Activated naive CD4-positive, alpha-beta T cell treated with Interleukin-2 at 50 U/mL for 16 hours (primary cell): Measurements from ENCODE around the gene ATG10.
"Not testable (repeated sequence)": the region's sequence is repeated elsewhere in the genome, so short reads cannot be mapped to it uniquely, and the experiment has no call there.

Source experiments
- DNase-seq: peaks from one replicate; pipeline ENCODE4 v3.0.0-alpha.2; 2020

The ATG10 gene

DNA sequence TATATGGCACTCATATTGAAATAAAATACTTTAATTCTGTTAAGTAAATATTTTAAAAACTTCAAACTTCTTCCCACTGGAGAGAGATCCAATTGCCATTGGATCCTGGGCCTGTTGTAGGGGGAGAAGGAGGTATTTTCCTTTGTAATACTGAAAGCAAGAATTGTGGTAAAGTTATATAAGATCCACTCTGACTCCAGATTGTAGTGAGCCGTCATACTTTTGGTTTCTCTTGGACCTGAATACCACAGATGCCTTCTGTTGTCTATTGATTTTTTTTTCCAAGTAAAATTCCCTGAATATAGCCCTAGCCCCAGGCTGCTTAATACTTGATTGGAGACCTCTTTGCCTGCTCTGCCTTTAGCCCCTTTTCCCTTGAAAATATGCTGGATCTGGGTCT is 86.9 kb downstream of the ATG10 start:
- DNase-seq, result no peak

DNA sequence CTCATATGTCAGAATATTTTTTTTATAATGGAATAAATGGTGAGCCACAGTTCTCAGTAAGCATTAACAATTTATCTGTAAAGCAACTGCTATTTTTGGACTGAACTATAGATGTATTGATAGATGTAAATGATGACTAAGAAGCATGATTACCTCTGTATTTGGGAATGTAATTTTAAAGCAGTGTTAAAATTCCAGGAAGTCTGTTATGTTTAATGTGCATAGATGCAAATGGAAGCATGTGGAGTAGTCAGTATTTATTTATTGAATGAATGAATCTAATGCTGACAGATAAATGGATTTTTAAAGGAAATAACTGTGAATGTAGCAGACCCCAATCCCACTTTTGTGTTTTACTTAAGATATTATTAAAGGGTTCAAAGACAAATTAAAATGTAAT is 95.0 kb downstream of the ATG10 start:
- DNase-seq, result no peak

DNA sequence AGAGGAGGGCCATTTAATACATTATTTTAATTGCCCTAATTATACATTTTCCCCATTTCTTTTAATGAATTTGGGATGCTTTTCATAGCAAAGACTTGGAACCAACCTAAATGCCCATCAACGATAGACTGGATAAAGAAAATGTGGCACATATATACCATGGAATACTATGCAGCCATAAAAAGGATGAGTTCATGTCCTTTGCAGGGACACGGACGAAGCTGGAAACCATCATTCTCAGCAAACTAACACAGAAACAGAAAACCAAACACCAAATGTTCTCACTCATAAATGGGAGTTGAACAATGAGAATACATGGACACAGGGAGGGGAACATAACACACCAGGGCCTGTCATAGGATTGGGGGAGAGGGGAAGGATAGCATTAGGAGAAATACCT is 96.2 kb downstream of the ATG10 start:
- DNase-seq, result not testable (repeated sequence)

DNA sequence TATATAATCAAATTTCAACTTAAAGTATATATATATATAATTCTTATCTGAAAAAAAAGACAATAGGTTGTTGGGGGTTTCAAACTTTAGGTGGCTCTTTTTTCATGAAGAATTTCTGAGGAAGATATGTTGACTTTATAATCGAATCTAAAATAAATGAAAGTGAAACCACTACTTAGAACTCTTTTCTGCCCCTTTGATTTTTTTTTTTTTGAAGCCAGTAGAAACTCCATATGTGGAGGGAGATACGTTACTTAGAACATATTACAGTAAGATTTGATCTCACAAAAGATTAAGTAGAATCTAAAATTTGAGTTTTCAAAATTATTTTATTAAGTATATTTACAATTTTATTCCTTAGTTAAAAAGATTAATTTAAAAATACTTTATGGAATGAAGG is 96.9 kb downstream of the ATG10 start:
- no peak for DNase-seq

DNA sequence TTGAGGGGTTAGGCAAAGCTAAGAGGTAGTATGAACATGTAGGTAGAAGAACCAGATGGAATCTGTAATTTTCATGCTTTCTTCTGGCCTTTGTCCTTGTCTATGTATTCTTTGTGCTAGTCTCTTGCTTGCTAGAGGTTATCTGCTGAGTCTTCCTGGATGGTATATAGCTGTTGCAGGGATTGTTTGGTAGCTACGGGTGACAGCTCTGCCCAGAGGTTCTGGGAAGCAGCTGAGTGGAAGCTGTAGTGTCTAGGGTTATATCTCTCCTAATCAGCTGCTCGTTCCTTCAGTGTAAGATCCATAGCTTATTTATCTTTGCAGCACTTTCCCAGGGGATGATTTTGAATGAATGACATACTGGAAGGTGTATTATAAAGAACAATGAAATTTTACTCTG is 100.3 kb downstream of the ATG10 start:
- no peak for DNase-seq

DNA sequence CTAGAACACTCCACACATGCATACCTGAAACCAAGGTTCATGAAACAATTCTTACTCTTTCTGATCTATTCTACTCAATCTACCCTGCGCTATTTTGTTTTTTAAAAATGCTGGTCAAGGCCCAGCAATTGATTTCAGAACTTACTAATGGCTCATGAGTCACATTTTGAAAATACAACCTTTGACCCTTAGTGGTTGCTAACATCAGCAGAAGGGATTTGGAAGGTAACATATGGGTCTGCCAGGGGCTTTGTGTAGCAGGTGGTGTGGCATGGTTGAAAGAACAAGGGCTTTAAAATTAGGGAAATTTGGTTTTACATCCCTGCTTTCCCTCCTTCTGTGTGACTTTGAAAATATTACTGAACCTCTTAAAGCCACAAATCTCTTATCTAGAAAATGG is 101.4 kb downstream of the ATG10 start:
- no peak for DNase-seq

DNA sequence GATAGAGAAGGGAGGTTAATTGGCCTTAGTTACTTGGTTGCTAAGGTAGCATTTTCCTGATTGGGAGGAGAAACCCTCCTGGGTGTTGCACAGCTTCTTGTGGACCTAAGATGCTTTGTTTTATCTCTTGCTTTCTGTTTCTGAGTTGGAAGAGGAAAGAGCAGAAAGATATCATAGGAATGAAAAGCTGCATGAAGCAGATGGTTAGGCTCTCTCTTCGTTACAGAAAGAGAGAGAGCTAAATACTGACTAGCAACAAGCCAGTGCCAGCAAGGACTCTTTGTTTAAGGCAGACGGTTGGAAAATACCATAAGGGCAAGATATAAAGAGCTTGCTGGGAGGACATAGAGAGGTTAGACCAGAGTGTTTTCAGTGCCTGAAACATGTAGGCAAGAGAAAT is 103.1 kb downstream of the ATG10 start:
- DNase-seq, result no peak

DNA sequence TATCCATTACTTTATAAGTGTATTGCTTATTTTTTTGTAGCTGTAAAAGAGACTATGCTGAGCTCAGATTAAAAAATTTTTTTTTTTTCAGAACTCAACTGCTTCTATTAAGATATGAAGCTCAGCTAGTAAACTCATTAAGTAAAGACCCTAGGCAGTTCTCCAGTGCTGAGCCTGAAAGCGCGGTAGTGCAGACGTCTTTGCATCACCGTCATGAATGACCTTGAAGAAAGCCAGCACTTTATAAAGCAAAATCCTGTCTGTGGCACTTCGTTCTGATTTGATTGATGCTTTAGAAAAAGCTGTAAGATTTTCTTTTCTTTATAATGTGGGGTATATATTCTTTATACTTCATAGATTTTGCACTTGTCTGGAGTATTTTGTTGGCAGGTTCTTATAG is 105.7 kb downstream of the ATG10 start:
- no peak for DNase-seq

DNA sequence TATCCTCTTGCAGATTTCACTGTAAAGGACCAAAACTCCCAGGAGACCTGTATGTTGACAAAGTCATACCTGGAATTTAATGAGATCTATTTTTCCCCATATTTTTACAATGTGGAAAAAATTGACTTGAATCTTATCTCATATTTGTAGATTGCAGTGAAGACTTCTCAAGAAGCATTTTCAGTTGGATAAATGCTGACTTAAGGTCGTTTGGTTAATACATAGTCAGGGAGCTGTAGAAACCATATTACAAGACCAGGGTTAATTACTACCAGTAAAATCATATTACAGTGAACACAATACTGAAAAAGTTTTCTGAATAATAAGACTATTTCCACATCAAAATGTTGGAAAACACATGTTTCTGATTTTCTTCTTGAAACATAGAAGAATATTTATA is 119.8 kb downstream of the ATG10 start:
- DNase-seq, result no peak

DNA sequence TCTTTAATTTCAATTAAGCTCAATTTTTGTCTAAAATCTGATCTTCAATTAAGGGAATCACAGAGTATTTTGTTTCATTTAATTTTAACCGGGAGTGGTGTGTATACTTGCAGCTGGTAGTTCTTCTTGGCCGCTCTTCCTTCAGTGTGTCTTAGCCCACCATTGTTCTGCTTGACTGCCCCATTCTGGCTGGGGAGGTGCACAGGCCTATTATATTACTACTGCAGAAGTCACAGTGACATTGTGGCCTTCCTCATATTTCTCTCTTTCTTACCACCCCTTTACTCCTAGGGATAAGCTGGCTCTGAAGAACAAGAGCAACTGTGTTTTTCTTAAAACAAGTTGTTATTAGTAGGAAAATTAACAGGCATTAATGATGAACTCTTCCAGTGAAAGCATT is 123.7 kb downstream of the ATG10 start:
- no peak for DNase-seq

DNA sequence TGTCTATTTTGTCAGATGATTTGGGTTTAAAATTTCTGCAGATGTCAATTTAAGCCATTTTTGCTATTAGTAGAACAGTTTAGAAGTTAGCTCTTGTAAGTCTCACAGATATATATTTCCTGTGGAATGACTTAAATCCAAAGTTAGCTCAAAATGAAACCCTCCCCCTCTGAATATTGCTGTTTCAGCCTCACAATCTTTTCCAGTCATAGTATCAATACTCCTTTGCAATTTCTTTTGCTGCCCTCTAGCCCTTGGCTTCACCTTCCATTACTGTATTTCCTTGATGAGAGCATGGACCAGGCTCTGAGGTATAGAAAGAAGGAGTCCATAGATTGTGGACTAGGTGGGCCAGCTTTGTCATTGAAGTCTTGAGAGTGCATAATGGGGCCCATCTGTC is 124.4 kb downstream of the ATG10 start:
- no peak for DNase-seq

DNA sequence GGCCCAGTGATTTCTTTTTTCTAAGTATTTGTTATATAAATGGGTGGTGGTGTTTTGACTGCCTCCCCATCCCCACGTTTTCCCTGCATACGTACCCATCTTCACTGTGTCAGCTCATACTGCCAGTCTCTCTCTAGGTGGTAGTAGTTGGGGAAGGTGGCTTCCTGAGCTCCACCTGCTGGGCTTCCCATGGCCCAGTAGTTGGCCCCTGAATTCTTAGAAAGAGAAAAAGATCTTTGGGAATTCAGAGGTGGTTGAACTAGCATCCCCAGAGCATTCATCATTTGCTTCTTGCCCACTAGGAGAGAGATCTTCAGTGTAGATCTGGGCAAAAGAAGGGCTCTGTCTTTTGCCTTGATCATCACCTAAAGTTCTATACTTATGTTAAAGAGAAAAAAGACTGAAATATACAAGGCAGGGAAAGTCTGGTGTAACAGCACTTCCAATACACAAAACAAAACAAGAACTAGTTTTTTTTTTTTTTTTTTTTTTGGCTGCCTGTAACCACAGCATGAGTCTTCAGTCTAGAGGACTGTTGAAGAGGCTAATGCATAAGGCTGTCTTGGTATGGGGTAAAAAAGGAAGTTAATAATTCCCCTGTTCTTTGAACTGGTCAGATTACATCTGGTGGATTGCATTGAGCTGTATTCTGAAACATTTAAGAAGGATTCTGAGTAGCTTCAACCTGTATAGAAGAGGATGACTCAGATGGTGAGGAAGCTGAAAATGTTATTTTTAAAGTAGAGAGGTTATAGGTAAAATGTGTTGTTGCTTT is 128.7 kb downstream of the ATG10 start:
- no peak for DNase-seq

DNA sequence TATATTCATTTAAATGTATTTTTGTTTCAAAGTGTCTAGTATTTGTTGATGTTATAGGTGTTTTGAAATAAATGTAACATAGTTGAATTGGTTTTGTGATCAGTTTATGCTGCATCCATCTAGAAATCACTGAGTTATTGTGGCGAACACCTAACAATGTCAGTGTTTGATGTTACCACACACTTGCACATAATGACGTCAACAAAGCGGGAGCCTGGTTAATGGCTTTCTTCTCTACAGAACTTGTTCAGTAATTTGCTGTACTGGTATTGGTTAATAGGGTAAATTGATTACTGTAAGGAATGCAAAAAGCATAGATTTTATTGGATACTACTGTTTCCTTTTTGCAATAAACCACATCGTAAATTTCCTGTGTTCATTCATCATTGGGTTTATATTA is 133.0 kb downstream of the ATG10 start:
- no peak for DNase-seq

DNA sequence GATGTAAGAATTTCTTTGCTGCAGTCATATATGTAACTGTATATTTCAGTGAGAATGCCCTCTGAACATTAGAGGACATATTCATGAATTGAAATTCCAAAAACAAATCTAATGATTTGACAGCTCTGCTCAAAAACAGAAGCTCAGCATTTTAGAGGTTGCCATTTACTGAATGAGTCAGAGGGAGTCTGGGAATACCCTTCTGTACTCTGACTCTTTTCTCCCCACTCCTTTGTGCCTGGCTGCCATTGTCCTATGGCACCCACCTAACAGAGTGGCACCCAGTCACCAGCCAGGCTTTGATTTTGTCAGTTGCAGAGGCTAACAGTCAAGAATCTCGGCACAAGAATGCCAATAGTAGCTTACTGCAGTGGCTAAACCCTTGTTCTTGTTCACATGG is 133.6 kb downstream of the ATG10 start:
- DNase-seq, result no peak

DNA sequence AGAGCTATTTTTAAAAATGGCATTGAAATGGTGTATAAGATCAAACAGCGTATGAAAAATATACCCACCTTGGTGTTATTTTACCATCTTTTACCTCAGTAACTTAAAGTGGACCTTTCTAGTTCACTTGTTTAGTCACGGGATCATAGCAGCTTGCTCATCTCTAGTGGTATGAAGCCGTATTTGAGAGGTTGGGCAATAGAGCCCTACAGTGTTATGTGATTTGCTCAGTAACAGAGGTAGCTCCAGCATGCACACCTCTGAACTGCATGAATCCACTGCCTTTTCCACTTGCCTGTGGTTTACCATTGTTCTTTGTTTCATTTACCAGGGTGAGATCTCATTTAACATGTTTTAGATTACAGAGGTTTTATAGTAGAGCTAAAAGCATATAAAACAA is 134.4 kb downstream of the ATG10 start:
- no peak for DNase-seq

DNA sequence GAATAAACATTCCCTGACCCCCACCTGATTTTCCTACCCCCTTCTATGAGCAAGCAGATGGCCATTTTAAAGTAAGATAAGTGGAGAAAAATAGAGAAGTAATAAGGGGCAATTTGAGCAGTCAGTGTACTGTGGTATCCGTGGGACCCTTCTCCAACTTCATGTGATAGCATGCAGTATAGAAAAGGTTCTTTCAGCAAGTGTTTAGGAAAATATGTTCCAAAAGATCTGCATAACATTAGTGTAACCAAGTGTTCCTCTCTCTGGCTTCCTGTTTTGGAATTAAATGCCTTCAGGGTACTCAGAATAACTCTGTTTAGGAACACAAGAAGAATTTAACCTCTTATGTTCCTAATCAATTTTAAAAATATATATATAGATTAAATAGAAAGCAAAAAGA is 134.9 kb downstream of the ATG10 start:
- no peak for DNase-seq

DNA sequence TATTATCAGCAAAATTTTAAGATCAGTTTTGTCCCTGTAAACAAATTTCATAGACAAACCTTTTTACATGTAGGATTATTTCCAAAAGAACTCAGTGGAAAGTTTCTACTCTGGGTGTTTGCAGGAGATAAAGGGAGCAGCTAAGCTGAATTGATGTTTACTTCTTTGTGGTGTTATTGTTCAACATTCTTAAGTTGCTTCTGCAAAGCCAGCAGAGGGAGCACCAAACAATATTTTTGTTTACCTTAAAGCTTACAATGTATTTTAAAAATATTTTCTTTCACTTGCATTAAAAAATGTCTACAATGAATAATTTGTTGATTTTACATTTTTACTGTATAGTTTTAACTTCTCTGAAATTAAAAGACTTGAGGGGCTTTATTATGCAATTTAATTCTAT is 135.4 kb downstream of the ATG10 start:
- DNase-seq, result no peak

DNA sequence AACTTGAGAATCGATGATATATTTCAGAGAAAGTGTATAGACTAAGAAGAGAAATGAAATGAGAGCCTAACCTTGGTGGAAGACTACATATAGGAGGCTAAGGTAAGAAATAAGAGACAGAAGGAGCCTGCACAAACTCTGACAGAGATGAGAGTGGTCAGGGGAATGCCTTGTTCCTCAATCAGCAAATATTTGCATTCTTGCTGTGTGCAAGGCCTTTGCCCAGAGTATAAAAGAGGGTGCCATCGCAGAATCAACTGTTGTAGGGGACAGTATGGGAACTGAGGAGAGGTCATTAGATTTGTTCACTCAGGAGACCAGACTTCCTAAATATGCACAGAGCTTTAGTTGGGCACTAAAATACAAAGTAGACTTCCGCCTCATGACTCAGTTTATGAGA is 137.2 kb downstream of the ATG10 start:
- no peak for DNase-seq

DNA sequence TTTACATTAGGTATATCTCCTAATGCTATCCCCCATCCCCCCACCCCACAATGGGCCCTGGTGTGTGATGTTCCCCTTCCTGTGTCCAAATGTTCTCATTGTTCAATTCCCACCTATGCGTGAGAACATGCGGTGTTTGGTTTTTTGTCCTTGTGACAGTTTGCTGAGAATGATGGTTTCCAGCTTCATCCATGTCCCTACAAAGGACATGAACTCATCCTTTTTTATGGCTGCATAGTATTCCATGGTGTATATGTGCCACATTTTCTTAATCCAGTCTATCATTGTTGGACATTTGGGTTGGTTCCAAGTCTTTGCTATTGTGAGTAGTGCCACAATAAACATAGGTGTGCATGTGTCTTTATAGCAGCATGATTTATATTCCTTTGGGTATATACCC is 138.1 kb downstream of the ATG10 start:
- DNase-seq, result not testable (repeated sequence)

DNA sequence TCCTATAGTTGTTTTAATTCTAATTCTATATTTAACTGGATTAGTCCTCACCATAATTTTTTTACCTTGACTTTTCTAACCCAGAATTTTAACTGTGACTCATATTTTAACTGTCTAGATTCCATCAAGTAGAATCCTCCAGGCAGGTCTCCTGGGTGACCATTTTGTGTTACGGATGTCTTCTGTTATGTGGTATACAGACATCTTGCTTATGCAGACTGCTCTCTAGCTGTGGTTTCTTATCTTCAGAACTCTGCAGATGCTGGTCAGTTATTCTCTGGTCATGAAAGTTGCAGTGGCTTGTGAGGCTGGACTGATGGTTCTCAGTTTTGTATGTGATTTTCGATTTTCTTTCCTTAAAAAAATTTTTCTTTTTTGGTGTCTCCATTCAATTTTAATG is 139.4 kb downstream of the ATG10 start:
- DNase-seq, result no peak

DNA sequence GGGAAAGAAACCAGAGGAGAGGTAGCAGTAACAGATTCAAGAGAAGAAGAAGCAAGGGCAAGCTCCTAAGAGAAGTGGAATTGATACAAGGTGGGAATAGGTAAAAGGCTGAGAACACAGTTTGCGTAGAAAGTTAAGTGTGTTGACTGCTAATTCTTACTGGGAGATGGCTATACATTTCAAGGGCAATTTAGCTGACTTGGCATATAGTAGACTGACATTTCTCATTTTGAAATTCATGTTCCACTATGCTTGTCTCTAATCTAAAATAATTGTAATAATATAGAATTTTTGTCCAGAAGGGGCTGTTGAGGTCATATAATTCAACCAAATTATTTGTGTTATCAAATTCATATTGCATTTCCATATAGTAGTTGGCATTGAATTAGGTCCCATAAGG is 144.0 kb downstream of the ATG10 start:
- no peak for DNase-seq

DNA sequence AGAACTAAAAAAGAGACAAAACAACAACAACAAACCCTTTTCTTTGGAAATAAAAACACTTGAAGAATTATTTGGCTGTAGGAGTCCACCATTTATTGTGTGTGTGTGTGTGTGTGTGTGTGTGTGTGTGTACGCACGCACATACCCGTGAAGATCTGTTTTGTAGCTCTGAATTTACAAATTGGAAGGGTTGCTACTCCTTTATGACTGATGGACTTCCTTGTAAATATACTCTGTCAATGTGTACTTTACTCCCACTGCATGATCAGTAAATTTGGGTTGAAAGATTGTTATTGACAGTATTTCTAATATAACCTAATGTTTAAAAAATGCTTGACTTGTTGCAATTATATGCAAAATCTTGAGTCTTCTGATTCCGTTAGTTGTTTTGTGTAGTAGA is 148.1 kb downstream of the ATG10 start:
- DNase-seq, result no peak

DNA sequence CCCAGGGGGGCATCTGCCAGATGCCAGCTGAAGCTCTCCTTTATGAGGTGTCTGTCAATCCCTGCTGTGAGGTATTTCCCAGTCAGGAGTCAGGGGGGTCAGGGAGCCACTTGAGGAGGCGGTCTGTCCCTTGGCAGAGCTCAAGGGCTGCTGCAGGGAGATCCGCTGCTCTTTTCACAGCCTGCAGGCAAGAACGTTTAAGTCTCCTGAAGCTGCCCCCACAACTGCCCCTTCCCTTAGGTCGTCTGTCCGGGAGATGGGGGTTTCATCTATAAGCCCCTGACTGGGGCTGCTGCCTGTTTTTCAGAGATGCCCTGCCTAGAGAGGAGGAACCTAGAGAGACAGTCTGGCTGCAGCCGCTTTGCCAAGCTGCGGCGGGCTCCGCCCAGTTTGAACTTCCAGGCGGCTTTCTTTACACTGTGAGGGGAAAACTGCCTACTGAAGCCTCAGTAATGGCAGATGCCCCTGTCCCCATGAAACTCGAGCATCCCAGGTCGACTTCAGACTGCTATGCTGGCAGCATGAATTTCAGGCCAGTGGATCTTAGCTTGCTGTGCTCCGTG is 158.0 kb downstream of the ATG10 start:
- no peak for DNase-seq

DNA sequence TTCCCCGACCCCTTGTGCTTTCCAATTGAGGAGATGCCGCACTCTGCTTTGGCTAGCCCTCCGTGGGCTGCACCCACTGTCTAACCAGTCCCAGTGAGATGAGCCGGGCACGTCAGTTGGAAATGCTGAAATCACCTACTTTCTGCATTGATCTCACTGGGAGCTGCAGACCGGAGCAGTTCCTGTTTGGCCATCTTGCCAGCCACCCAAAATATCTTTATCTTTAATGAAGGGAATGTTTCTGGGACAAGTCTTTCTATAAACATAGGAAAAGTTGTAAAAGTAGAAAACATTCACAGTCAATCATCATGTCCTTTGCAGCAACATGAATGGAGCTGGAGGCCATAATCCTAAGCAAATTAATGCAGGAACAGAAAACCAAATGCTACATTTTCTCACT is 158.8 kb downstream of the ATG10 start:
- no peak for DNase-seq

DNA sequence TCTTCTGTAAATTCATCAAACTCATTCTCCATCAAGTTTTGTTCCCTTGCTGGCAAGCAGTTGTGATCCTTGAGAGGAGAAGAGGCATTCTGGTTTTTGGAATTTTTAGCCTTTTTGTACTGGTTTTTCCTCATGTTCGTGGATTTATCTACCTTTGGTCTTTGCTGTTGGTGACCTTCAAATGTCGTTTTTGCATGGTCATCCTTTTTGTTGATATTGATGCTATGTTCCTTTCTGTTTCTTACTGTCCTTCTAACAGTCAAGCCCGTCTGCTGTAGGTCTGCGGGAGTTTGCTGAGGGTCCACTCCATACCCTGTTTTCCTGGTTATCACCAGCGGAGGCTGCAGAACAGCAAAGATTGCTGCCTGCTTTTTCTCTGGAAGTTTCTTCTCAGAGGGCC is 165.4 kb downstream of the ATG10 start:
- no peak for DNase-seq
